Measurements from ENCODE around the gene ABAT.

Gene ABAT

DNA sequence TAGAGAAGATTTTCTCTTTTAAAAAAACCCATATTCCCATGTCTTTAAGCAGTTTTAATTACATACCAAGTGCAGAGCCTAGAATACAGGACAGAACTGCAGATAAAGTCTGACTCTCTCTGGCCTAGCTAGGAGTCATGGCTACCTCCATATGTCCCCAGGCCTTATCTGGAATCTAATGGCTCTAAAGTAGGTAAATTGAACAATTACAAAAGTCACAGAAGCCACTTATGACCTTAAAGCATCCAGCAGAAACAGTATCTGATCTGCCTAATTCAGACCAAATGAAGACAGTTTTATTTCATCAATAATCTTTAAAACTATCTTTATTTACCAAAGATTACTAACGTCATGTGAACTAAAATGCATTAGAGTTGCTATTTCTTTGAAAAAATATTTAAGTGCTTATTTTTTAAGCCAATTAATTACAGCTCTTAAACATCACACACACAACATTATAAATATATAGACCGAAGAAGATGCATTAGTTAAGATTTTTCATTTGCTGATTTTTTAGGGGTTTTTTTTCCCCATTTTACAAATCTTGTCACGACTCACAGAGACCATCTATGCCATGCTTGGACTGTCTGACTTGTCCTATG lies 152.0 kb downstream of the ABAT start:
- no peak for DNase-seq

DNA sequence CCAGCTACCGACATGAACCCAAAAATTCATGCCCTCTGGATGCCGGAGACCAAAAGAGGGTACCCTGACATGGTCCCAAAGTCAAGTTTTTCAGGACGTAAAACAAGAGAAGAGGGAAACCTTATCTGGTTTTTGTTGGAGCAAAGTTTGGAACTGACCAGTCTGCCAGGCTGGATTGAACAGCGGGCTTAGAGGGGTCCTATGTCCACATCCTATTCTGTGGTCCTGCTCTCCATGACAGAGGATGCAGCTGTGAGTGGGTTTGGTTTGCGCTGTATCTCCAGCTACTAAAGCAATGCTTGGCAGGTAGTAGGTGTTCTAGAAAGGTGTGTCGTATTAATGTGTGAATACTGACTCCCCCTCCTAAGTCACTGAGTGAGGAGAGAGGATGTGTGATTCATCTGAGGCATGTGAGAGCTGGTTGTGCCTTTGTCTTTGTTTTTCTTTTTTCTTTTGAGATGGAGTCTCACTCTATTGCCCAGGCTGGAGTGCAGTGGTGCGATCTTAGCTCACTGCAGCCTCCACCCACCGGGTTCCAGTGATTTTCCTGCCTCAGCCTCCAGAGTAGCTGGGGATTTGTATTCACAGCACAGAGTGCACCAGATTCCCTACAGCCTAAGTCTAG lies 154.2 kb downstream of the ABAT start:
- no peak for DNase-seq

DNA sequence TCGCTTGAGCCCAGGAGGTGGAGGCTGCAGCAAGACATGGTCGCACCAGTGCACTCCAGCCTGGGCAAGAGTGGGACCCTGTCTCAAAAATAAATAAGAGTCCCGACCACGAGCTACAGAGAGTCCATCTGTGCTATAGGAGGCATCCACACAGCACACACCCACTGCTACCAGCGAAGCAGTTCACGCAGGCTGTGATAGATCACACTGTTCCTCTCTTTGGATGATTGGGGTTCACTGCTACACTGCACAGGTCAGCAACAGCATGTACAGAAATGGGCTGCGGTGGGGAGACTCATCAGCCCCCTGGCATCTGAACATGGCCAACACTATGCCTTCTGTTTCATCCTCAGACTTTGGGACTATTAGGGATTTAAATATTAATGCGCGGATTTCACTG lies 157.0 kb downstream of the ABAT start:
- no peak for DNase-seq

DNA sequence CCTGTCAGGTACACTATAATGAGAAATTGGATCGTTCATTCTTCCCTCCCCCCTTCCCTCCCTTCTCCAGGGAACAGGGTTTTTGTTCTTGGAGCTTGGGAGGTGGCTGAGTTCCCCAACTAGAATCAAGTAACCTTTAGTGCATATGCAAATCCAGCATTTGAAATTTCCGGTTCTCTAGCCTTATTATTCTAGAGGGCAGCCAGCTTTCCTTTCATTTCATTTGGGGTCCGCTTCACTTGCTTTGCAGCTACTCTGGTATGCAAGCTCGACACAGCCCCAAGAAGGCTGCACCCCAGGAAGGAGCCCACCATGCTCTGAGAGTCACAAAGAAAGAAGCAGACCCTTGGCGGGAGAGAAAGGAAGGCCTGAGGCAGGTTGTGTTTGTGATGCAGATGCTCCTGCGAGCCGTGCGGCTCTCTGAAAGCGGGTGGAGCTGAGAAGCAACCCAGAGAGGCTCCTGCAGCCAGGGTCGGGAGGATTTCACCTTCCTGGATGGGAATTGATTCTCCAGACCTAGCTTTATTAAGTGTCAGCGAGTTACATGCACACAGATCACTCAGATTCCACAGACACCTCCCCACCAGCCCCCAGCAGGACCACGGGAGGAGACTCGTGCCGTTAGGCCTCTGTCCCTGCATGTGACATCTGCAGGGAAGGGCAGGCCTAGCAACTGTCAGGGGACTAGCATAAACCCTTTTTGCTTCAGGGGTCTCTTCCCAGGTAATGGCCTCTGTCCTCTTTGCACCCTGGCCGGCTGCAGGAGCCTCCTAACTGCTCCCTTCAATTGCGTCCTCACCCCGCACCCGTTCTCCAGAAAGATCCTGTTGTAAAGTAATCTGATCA lies 157.7 kb downstream of the ABAT start:
- DNase-seq: no peak

DNA sequence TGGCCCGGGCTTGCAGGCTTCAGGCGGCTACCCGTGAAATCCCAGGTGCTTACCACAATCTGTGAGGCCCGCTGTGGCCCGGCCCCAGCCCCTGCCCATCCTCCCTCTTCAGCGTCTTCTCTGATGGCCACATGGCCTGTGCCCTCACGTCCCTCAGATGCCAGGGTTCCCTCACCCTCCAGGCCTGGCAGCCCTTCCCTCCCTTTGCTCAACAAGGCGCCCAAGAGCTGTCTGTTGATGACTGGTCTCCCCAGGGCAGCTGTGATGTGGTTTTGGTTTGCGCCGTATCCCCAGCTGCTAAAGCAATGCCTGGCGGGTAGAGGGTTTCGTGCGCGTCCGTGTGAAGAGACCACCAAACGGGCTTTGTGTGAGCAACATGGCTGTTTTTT lies 158.3 kb downstream of the ABAT start:
- DNase-seq: no peak

Data from activated CD4-positive, CD25-positive, alpha-beta regulatory T cell treated with anti-CD3 and anti-CD28 coated beads, Interleukin-2, amount 50 U/mL, for 72 hours (primary cell).